Stimulated activated CD8-positive, alpha-beta memory T cell treated with anti-CD3 and anti-CD28 coated beads, Interleukin-7, amount 100 ng/mL, for 1 hour (primary cell): ENCODE measurements around the gene GPR157.

ENCODE experiments used
- DNase-seq, 2 donors: peaks; one replicate each; pipeline ENCODE4 v3.0.0-alpha.2; 2020; ENCODE audit warnings: low read depth in 2 of 2

GPR157 gene

DNA sequence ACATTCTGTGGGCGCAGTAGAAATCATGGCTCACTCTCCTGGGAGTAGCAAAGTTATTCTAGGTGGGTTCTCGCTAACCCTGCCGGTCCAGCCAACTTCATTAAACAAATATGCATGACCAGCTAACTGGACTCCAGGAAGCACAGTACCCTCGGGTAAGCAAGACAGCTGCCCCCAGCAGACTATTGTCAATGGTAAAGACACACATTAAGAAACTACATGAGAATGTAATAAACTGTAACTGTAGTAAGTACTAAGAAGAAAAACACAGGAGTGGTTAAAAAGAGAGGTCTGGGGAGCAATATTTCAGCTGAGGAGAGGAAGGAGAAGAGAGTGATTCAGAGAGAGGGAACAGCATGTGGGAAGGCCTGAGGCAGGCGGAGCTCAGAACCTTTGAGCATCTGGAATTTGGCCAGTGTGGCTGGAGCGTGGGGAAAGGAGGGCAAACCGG, 66.9 kb downstream of the GPR157 start:
- no peak for DNase-seq

DNA sequence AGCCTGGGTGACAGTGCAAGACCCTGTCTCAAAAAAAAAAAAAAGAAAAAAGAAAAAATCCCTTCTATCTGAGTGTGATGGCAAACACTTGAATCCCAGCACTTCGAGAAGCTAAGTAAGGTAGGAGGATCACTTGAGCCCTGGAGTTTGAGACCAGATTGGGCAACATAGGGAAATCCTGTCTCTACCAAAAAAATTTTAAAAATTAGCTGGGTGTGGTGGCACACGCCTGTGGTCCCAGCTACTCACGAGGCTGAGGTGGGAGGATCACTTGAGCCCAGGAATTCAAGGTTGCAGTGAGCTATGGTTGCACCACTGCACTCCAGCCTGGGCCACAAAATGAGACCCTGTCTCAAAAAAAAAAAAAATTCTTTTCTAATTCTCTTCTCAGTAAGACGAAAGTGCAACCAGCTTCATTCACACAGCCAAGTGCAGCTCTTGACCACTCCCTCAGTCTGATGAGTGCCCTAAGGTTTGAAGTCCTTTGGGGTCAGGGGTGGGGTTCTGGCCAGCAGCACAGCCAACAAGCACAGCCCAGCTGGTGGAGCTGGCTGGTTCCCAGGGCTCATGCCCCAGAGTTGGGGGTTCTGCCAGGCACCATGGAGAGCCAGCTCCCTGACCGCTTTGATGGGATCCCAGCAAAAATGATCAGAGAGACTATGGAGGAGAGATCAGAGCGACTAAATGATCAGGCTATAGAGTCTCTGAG, 67.5 kb downstream of the GPR157 start:
- no peak for DNase-seq

DNA sequence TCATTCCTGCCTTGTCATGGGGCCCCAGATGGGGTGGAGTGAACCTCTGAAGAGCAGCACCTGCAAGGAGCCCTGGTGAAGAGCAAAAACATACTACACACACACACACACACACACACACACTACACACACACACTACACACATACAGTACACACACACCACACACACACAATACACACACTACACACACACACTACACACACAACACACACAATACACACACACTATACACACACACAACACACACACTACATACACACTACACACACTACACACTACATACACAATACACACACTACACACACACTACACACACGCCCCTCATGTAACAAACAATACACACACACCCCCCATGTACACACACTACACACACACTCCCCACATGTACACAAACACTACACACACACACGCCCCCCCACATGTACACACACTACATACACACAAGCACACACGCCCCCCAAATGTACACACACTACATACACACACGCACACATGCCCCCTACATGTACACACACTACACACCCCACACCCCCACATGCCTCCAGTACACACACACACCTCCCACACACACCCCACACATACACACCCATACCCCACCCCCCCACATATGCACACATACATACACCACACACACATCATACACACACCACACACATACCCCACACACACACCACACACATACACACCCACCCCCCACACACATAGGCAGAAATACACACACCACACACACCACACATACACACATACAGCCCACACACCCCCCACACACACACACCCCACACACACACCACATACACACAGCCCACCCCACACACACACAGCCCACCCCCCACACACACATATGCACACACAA, 68.8 kb downstream of the GPR157 start:
- DNase-seq: no peak

DNA sequence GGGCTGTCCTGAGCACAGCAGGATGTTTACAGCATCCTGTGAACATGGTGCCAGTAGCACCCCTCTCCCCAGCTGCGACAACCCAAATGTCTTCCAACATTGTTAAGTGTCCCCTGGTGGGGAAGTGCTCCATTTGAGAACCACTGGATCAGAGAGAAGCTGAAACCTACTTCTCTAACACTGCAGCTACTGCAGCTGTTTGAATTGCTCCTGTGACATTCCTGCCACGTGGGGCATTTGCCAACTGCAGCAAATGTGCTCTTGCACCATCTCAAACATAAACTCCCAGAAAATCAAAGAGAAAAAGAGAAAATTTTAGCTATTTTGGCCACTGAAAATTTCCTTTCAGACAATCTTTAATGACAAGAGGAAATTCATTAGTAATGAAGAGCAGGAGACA, 70.4 kb downstream of the GPR157 start:
- no peak for DNase-seq

DNA sequence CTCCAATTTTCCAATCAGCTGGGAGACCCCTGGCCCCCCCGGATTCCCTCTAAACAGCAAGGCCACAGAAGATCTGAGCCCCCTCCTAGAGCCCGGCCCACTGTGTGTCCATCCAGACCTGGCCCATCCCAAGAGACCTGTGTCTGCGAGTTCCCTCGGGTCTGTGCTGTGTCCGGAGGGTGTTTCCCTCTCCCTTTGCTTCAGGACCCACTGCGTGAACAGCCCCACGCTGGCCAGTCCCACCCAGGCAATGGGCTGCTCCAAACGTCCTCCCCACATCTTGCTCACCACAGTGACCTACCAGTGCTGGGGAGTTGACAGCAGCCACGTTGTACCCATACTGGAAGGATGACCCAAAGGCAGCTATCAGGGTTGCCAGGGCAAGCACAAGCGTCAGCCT, 71.1 kb downstream of the GPR157 start:
- no peak for DNase-seq

DNA sequence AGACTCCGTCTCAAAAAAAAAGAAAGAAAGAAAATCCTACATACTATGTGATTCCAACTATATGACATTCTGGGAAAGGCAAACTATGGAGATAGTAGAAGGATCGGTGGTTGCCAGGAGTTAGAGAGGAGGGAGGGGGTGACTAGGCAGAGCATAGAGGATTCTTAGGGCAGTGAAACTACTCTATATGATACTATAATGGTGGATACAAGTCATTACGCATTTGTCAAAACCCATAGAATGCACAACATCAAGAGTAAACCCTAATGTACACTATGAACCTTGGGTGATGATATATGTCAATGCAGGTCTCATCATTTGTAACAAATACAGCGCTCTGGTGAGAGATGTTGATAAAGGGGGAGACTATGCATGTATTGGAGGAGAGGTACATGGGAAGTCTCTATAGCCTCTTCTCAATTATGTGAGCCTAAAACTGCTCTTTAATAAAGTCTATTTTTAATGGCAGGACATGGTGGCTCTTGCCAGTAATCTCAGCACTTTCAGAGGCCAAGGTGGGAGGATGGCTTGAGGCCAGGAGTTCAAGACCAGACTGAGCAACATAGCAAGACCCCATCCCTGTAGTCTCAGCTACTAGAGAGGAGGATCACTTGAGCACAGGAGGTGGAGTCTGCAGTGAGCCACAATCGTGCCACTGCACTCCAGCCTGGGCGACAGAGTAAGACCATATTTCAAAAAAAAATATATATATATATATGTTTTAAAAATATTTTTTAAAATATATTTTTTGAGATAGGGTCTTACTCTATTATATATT, 76.4 kb downstream of the GPR157 start:
- no peak for DNase-seq

DNA sequence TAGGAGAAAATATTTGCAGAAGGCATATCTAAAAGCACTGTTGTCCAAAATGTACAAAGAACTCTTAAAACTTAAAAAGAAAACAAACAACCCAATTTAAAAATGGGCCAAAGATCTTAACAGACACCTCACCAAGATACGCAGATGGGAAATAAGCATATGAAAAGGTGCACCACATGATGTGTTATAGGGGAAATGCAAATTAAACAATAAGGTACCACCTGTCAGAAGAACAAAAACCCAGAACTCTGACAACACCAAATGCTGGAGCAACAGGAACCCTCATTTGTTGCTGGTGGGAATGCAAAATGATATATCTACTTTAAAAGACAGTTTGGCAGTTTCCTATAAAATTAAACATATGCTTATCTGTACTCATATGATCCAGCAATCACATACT, 77.5 kb downstream of the GPR157 start:
- DNase-seq: no peak

DNA sequence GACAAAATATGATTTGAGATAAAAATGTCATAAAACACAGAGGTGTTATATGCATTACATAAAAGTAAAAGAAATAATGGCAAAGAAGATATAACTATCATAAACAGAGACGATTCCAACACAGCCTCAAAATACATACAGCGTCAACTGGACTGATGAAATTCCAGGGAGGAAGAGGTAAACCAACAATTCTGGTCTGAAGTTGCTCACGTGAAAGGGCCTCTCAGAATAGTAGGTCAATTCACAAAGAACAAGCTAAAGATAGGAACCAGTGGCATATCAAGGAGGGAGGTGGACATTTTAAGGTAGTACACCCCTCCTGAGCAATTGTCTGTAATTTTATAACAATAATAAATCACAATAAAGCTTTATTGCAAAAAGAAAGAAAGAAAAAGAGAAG, 78.1 kb downstream of the GPR157 start:
- no peak for DNase-seq
